HepG2 (cell line): ENCODE data around the gene GRM1. TPM values are rescaled to one million over a fixed set of nuclear protein-coding genes. Genes with fewer than 3 reads are reported as not detected.
A peak's percentile ranks its signal among the peaks of the same experiment; 100 is the strongest.

Source experiments
- AGO2 ChIP-seq: fragments of 200-400 bp; formaldehyde crosslinking; optimal IDR thresholded peaks from 2 replicates; pipeline ENCODE3; 2017; ENCODE audit warnings: mild to moderate bottlenecking, low read depth, low read length, moderate library complexity
- CENPX ChIP-seq: sonication (generic); formaldehyde crosslinking; IDR thresholded peaks from 2 replicates; pipeline ENCODE4 v1.9.0; 2021; ENCODE audit warnings: mild to moderate bottlenecking, missing genetic modification reagents, moderate library complexity
- DMAP1 ChIP-seq: IDR thresholded peaks from 2 replicates; pipeline ENCODE4 v1.6.1; 2016
- ETV5 ChIP-seq: IDR thresholded peaks from 2 replicates; pipeline ENCODE4 v1.6.1; 2018; ENCODE audit warnings: missing biosample characterization, missing genetic modification reagents, inconsistent platforms, borderline replicate concordance
- IRX3 ChIP-seq: sonication (generic); formaldehyde crosslinking; IDR thresholded peaks from 2 replicates; pipeline ENCODE4 v1.8.1; 2023; ENCODE audit warnings: mild to moderate bottlenecking, low read depth, missing genetic modification reagents, borderline replicate concordance
- MXI1 ChIP-seq: IDR thresholded peaks from 3 replicates; pipeline ENCODE4 v1.6.1; 2012; ENCODE audit warnings: low read depth, low read length, inconsistent platforms, borderline replicate concordance
- NPAS2 ChIP-seq: sonication (generic); formaldehyde crosslinking; IDR thresholded peaks from 2 replicates; pipeline ENCODE4 v1.8.0; 2022; ENCODE audit warnings: mild to moderate bottlenecking, missing genetic modification reagents, borderline replicate concordance
- PHF5A ChIP-seq: IDR thresholded peaks from one replicate; pipeline ENCODE4 v1.6.1; 2018; ENCODE audit warnings: low read depth, missing genetic modification reagents; ENCODE audit not compliant: unreplicated experiment
- PITX1 ChIP-seq: sonication (generic); formaldehyde crosslinking; IDR thresholded peaks from 2 replicates; pipeline ENCODE4 v1.5.1; 2020; ENCODE audit warnings: mild to moderate bottlenecking, missing genetic modification reagents
- RAD51 ChIP-seq: fragments of 450-650 bp; IDR thresholded peaks from 2 replicates; pipeline ENCODE4 v1.6.1; 2016; ENCODE audit warnings: borderline replicate concordance
- RBAK ChIP-seq: sonication (generic); formaldehyde crosslinking; IDR thresholded peaks from 2 replicates; pipeline ENCODE4 v1.5.1; 2020; ENCODE audit warnings: mild to moderate bottlenecking, missing genetic modification reagents
- REL ChIP-seq: sonication (generic); formaldehyde crosslinking; conservative IDR thresholded peaks from 2 replicates; pipeline ENCODE4 v1.8.0; 2022; ENCODE audit warnings: mild to moderate bottlenecking, missing genetic modification reagents, moderate library complexity
- TCF12 ChIP-seq, 2 experiments: fragments of 450-650 bp in 1 of 2; sonication (generic) in 1 of 2; formaldehyde crosslinking in 1 of 2; IDR thresholded peaks; 2 replicates each; pipeline versions ENCODE4 v1.6.1 to v1.8.0; 2017 to 2022; ENCODE audit warnings: antibody characterized with exemption in 1 of 2, mild to moderate bottlenecking in 1 of 2, missing genetic modification reagents in 1 of 2, moderate library complexity in 1 of 2
- TRIM24 ChIP-seq: sonication (generic); formaldehyde crosslinking; IDR thresholded peaks from 2 replicates; pipeline ENCODE4 v1.8.0; 2022; ENCODE audit warnings: mild to moderate bottlenecking, missing genetic modification reagents
- ZBTB3 ChIP-seq: sonication (generic); formaldehyde crosslinking; IDR thresholded peaks from 2 replicates; pipeline ENCODE4 v1.4.0; 2020; ENCODE audit warnings: low read depth, mild to moderate bottlenecking, moderate library complexity, missing genetic modification reagents, borderline replicate concordance
- ZNF121 ChIP-seq: sonication (generic); formaldehyde crosslinking; IDR thresholded peaks from 2 replicates; pipeline ENCODE4 v1.5.0; 2020; ENCODE audit warnings: mild to moderate bottlenecking, missing genetic modification reagents
- ZNF460 ChIP-seq: sonication (generic); formaldehyde crosslinking; IDR thresholded peaks from 2 replicates; pipeline ENCODE4 v1.5.1; 2020; ENCODE audit warnings: missing genetic modification reagents, mild to moderate bottlenecking, borderline replicate concordance
- ZNF550 ChIP-seq: sonication (generic); formaldehyde crosslinking; IDR thresholded peaks from 2 replicates; pipeline ENCODE4 v1.4.0; 2020; ENCODE audit warnings: mild to moderate bottlenecking, missing genetic modification reagents, borderline replicate concordance
- polyA plus RNA-seq, 8 experiments: library from polyadenylated mRNA; depleted of rRNA in 3 of 8; stranded (reverse) in 7 of 8; unstranded in 1 of 8; fragments of >200 nt; fragmentation: Illumina TruSeq in 4 of 8; extraction: Trizol in 4 of 8; gene quantifications; 2 replicates each; pipeline versions ENCODE4 v1.2.1 to v1.2.3, GENCODE V29; 2011 to 2016; ENCODE audit warnings: low read depth in 4 of 8, missing spikeins in 1 of 8, mixed read lengths in 1 of 8; ENCODE audit not compliant: insufficient read depth in 1 of 8
- total RNA-seq, 5 experiments: library from RNA; depleted of rRNA; stranded (reverse); fragments of >200 nt; fragmentation: Illumina TruSeq; extraction: Trizol; gene quantifications; 2 replicates each; pipeline ENCODE4 v1.2.3, GENCODE V29; 2016; ENCODE audit warnings: low read depth in 1 of 5
- TF ChIP-seq, protein P1 (sequence below): sonication (generic); formaldehyde crosslinking; conservative IDR thresholded peaks from 2 replicates; pipeline ENCODE4 v1.4.0; 2020; ENCODE audit warnings: missing genetic modification reagents
- TF ChIP-seq, protein P2 (sequence below): sonication (generic); formaldehyde crosslinking; IDR thresholded peaks from 2 replicates; pipeline ENCODE4 v1.9.0; 2021; ENCODE audit warnings: missing genetic modification reagents, mild to moderate bottlenecking, borderline replicate concordance
- TF ChIP-seq, protein P3 (sequence below): sonication (generic); formaldehyde crosslinking; IDR thresholded peaks from 2 replicates; pipeline ENCODE4 v1.4.0; 2020; ENCODE audit warnings: missing genetic modification reagents, mild to moderate bottlenecking, borderline replicate concordance
- TF ChIP-seq, protein P4 (sequence below): sonication (generic); formaldehyde crosslinking; IDR thresholded peaks from 2 replicates; pipeline ENCODE4 v1.8.1; 2023; ENCODE audit warnings: mild to moderate bottlenecking, inconsistent platforms, moderate library complexity, missing genetic modification reagents, borderline replicate concordance
- TF ChIP-seq, protein P5 (sequence below): sonication (generic); formaldehyde crosslinking; IDR thresholded peaks from 2 replicates; pipeline ENCODE4 v1.4.0; 2020; ENCODE audit warnings: mild to moderate bottlenecking, missing genetic modification reagents

Gene GRM1
- total and polyA plus RNA-seq, 2 of the 13 experiments (the other 11 are each of a cell fraction or from before 2014, with no cell fraction given): 0.09 TPM; not detected in 1

DNA sequence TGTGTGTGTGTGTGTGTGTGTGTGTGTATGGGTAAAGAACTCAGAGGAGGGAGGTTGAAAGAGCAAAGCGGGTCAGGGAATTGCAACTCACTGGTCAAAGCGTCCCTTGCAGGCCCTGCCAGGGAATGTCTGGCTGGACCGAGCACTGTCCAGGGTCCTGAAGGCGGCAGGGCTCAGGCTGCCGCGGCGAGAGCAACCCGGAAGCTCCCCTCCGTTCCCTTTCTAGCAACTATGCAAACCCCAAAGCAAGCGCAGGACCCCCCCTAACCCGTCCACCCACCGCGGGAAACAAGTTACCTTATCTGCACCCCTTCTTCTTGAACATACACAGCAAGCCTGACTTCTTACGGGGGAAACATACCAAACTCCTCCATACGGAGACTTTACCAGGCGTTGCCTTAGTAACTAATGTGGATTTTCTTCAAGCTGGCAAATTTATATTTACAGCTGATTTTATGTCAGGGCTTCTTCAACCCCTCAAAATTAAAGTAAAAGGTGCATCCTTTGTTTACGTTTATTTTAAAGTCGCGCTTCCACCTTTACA is 538 bp upstream of the GRM1 start (continued):
- TF ChIP-seq ETV5 (CRISPR knock-in tag): no peak; the same call in 1 of the 2 replicates
- TF ChIP-seq CENPX (CRISPR knock-in tag): no peak
- TF ChIP-seq, protein P1, sequence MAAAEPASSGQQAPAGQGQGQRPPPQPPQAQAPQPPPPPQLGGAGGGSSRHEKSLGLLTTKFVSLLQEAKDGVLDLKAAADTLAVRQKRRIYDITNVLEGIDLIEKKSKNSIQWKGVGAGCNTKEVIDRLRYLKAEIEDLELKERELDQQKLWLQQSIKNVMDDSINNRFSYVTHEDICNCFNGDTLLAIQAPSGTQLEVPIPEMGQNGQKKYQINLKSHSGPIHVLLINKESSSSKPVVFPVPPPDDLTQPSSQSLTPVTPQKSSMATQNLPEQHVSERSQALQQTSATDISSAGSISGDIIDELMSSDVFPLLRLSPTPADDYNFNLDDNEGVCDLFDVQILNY: peak; percentile 69; the same call in 1 of the 2 replicates
- TF ChIP-seq IRX3 (CRISPR knock-in tag): peak; percentile 74; the same call in 1 of the 2 replicates
- TF ChIP-seq, protein P2, sequence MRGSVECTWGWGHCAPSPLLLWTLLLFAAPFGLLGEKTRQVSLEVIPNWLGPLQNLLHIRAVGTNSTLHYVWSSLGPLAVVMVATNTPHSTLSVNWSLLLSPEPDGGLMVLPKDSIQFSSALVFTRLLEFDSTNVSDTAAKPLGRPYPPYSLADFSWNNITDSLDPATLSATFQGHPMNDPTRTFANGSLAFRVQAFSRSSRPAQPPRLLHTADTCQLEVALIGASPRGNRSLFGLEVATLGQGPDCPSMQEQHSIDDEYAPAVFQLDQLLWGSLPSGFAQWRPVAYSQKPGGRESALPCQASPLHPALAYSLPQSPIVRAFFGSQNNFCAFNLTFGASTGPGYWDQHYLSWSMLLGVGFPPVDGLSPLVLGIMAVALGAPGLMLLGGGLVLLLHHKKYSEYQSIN: 0 out of 2 replicates have a peak, but pooled peaks have one; percentile 64
- TF ChIP-seq REL (CRISPR knock-in tag): no peak
- TF ChIP-seq PITX1 (CRISPR knock-in tag): peak; percentile 79
- TF ChIP-seq NPAS2 (CRISPR knock-in tag): no peak
- no peak for TF ChIP-seq AGO2
- peak; percentile 18; the same call in 1 of the 2 replicates for TF ChIP-seq DMAP1 (CRISPR knock-in tag)
- TF ChIP-seq TRIM24: no peak
- TF ChIP-seq, protein P3, sequence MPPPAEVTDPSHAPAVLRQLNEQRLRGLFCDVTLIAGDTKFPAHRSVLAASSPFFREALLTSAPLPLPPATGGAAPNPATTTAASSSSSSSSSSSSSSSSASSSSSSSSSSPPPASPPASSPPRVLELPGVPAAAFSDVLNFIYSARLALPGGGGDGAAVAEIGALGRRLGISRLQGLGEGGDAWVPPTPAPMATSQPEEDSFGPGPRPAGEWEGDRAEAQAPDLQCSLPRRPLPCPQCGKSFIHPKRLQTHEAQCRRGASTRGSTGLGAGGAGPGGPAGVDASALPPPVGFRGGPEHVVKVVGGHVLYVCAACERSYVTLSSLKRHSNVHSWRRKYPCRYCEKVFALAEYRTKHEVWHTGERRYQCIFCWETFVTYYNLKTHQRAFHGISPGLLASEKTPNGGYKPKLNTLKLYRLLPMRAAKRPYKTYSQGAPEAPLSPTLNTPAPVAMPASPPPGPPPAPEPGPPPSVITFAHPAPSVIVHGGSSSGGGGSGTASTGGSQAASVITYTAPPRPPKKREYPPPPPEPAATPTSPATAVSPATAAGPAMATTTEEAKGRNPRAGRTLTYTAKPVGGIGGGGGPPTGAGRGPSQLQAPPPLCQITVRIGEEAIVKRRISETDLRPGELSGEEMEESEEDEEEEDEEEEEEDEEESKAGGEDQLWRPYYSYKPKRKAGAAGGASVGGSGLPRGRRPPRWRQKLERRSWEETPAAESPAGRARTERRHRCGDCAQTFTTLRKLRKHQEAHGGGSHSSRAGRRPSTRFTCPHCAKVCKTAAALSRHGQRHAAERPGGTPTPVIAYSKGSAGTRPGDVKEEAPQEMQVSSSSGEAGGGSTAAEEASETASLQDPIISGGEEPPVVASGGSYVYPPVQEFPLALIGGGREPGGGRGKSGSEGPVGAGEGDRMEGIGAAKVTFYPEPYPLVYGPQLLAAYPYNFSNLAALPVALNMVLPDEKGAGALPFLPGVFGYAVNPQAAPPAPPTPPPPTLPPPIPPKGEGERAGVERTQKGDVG (CRISPR knock-in tag): peak; percentile 31; the same call in 1 of the 2 replicates
- no peak for TF ChIP-seq PHF5A (CRISPR knock-in tag)
- 0 out of 2 replicates have a peak, but pooled peaks have one; percentile 34 for TF ChIP-seq ZBTB3 (CRISPR knock-in tag)
- no peak for TF ChIP-seq TCF12 (IDR thresholded peaks at IDR 0.05)
- TF ChIP-seq TCF12 (CRISPR knock-in tag; IDR thresholded peaks at IDR 0.05): no peak
- TF ChIP-seq, protein P4, sequence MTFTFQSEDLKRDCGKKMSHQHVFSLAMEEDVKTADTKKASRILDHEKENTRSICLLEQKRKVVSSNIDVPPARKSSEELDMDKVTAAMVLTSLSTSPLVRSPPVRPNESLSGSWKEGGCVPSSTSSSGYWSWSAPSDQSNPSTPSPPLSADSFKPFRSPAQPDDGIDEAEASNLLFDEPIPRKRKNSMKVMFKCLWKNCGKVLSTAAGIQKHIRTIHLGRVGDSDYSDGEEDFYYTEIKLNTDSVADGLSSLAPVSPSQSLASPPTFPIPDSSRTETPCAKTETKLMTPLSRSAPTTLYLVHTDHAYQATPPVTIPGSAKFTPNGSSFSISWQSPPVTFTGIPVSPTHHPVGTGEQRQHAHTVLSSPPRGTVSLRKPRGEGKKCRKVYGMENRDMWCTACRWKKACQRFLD (CRISPR knock-in tag): peak; percentile 94; the same call in 1 of the 2 replicates
- no peak for TF ChIP-seq RBAK (CRISPR knock-in tag)
- no peak for TF ChIP-seq ZNF460 (CRISPR knock-in tag)
- TF ChIP-seq RAD51: no peak
- TF ChIP-seq MXI1: no peak
- no peak for TF ChIP-seq ZNF121 (CRISPR knock-in tag)
- TF ChIP-seq ZNF550: no peak
- TF ChIP-seq, protein P5, sequence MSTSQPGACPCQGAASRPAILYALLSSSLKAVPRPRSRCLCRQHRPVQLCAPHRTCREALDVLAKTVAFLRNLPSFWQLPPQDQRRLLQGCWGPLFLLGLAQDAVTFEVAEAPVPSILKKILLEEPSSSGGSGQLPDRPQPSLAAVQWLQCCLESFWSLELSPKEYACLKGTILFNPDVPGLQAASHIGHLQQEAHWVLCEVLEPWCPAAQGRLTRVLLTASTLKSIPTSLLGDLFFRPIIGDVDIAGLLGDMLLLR (CRISPR knock-in tag): peak; percentile 81; the same call in 1 of the 2 replicates
